ENCODE data around the gene PSMC6. TPM values are rescaled to one million over a fixed set of nuclear protein-coding genes. Genes with fewer than 3 reads are reported as not detected.

The PSMC6 gene
- polyA plus RNA-seq, 1 of the 3 experiments (the other 2 are of a cell fraction) = 37.9 TPM

DNA sequence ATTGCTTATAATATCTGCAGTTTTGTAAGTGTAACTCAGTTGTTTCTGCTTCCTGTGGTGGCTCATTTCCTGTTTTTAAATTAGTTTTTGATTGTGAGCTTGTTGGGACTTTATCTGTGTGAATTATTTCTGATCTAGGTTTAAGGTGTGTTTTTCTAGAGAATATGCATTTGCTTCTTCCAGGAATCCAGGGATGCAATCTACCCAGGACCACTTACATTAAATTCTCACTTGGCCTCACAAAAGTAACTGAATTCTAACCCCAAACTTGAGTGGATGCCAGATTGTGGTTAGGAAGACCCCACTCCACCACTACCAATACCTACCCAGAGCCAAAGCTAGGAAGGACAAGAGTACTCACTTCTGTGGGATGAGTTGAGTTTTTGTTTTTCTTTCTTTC is 34.9 kb downstream of the PSMC6 start:
- Histone ChIP-seq H2AFZ (ENCODE audit: low read depth) (no peak overlapping the region; the same call in 1 of the 2 replicates), H3F3A (replicated peaks; ENCODE audit: insufficient read depth) (peaks cover 5% of the 10 kb centered on the region), H3K4me3 (ENCODE audit: low read depth in 2 of 2, low read length in 1 of 2) (no peak overlapping the region), H3K4me1 (ENCODE audit: control insufficient read depth in 1 of 2, insufficient read depth in 2 of 2, low read depth in 1 of 2, low read length in 1 of 2) (0 out of 4 replicates have a peak, but pooled peaks cover 0 to 11% of the 10 kb centered on the region in 2 experiments), H3K9me3 (no peaks in the 10 kb centered on the region), H3K4me2 (peak overlapping the region; percentile 25; the same call in 1 of the 2 replicates), H4K20me1 (ENCODE audit: insufficient read depth) (no peaks in the 10 kb centered on the region), H3K27ac (ENCODE audit: low read depth in 2 of 2, low read length in 1 of 2) (peak overlapping the region in 1 of 2 experiments; percentile 40; a peak in 2 of 4 replicates), H3K9ac (no peak overlapping the region), H3K9me2 (no peaks in the 10 kb centered on the region), H3K79me2 (ENCODE audit: insufficient read depth) (peaks cover 65% of the 10 kb centered on the region), H3K27me3 (ENCODE audit: insufficient read depth) (no peaks in the 10 kb centered on the region), H3K36me3 (replicated peaks in 1 of 2; ENCODE audit: control insufficient read depth in 1 of 2, insufficient read depth in 2 of 2, low read length in 1 of 2) (peaks cover 7 to 9% of the 10 kb centered on the region in 2 experiments)
- DNase-seq = no peak
- ChIA-PET CTCF (interaction anchor here (0.6 kb wide), 1 partner anchor 11 kb away, joined by 3 read pairs; no protein-coding TSS in a partner anchor), POLR2A (no interaction called here)
- TF ChIP-seq RXRA (IDR thresholded peaks at IDR 0.05; ENCODE audit: borderline replicate concordance, low read depth) = no peak
- TF ChIP-seq MEF2A (IDR thresholded peaks at IDR 0.05; ENCODE audit: borderline replicate concordance, low read depth) = no peak
- TF ChIP-seq, protein P1, sequence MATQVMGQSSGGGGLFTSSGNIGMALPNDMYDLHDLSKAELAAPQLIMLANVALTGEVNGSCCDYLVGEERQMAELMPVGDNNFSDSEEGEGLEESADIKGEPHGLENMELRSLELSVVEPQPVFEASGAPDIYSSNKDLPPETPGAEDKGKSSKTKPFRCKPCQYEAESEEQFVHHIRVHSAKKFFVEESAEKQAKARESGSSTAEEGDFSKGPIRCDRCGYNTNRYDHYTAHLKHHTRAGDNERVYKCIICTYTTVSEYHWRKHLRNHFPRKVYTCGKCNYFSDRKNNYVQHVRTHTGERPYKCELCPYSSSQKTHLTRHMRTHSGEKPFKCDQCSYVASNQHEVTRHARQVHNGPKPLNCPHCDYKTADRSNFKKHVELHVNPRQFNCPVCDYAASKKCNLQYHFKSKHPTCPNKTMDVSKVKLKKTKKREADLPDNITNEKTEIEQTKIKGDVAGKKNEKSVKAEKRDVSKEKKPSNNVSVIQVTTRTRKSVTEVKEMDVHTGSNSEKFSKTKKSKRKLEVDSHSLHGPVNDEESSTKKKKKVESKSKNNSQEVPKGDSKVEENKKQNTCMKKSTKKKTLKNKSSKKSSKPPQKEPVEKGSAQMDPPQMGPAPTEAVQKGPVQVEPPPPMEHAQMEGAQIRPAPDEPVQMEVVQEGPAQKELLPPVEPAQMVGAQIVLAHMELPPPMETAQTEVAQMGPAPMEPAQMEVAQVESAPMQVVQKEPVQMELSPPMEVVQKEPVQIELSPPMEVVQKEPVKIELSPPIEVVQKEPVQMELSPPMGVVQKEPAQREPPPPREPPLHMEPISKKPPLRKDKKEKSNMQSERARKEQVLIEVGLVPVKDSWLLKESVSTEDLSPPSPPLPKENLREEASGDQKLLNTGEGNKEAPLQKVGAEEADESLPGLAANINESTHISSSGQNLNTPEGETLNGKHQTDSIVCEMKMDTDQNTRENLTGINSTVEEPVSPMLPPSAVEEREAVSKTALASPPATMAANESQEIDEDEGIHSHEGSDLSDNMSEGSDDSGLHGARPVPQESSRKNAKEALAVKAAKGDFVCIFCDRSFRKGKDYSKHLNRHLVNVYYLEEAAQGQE (IDR thresholded peaks at IDR 0.05; ENCODE audit: low read depth, low read length) = no peak
- TF ChIP-seq FOSL2 (IDR thresholded peaks at IDR 0.05; ENCODE audit: borderline replicate concordance, low read depth) = no peak
- no peak for TF ChIP-seq RFX5 (IDR thresholded peaks at IDR 0.05; ENCODE audit: low read length)
- TF ChIP-seq, protein P2, sequence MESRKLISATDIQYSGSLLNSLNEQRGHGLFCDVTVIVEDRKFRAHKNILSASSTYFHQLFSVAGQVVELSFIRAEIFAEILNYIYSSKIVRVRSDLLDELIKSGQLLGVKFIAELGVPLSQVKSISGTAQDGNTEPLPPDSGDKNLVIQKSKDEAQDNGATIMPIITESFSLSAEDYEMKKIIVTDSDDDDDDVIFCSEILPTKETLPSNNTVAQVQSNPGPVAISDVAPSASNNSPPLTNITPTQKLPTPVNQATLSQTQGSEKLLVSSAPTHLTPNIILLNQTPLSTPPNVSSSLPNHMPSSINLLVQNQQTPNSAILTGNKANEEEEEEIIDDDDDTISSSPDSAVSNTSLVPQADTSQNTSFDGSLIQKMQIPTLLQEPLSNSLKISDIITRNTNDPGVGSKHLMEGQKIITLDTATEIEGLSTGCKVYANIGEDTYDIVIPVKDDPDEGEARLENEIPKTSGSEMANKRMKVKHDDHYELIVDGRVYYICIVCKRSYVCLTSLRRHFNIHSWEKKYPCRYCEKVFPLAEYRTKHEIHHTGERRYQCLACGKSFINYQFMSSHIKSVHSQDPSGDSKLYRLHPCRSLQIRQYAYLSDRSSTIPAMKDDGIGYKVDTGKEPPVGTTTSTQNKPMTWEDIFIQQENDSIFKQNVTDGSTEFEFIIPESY (IDR thresholded peaks at IDR 0.05; ENCODE audit: borderline replicate concordance, low read depth) = no peak

- Histone ChIP-seq H3K4me3 (ENCODE audit: low read depth in 2 of 2, low read length in 1 of 2) (no peak overlapping the region), H3K27me3 (ENCODE audit: insufficient read depth) (no peaks in the 10 kb centered on the region), H3K9ac (no peak overlapping the region), H3K9me2 (no peaks in the 10 kb centered on the region), H3K9me3 (no peaks in the 10 kb centered on the region), H3K4me1 (ENCODE audit: control insufficient read depth in 1 of 2, insufficient read depth in 2 of 2, low read depth in 1 of 2, low read length in 1 of 2) (no peaks in the 10 kb centered on the region), H3F3A (replicated peaks; ENCODE audit: insufficient read depth) (peaks cover 11% of the 10 kb centered on the region), H3K36me3 (replicated peaks in 1 of 2; ENCODE audit: control insufficient read depth in 1 of 2, insufficient read depth in 2 of 2, low read length in 1 of 2) (peaks cover 34 to 54% of the 10 kb centered on the region in 2 experiments), H2AFZ (ENCODE audit: low read depth) (no peak overlapping the region), H3K4me2 (no peak overlapping the region), H3K79me2 (ENCODE audit: insufficient read depth) (peaks cover 13% of the 10 kb centered on the region; the same call in 1 of the 2 replicates), H3K27ac (ENCODE audit: low read depth in 2 of 2, low read length in 1 of 2) (no peak overlapping the region), H4K20me1 (ENCODE audit: insufficient read depth) (no peaks in the 10 kb centered on the region)
- POLR2A ChIA-PET = no interaction called here
- CTCF ChIA-PET = no interaction called here
- DNase-seq = no peak
- 97% methylated on average over 8 of the region's 8 CpGs for WGBS (ENCODE audit: low lambda C conversion rate)
- TF ChIP-seq SIN3A (IDR thresholded peaks at IDR 0.05; ENCODE audit: borderline replicate concordance, low read depth, low read length) (no peak), TAF1 (IDR thresholded peaks at IDR 0.05; ENCODE audit: borderline replicate concordance, low read depth, low read length) (no peak), RAD21 (IDR thresholded peaks at IDR 0.05; ENCODE audit: low read length) (no peak), TEAD4 (IDR thresholded peaks at IDR 0.05; ENCODE audit: borderline replicate concordance, insufficient read depth) (no peak), GATA2 (CRISPR knock-in tag; IDR thresholded peaks at IDR 0.05) (no peak), GABPA (IDR thresholded peaks at IDR 0.05; ENCODE audit: low read depth) (no peak), FOXJ3 (CRISPR knock-in tag; IDR thresholded peaks at IDR 0.05) (no peak), CHD2 (IDR thresholded peaks at IDR 0.05; ENCODE audit: low read length, partially characterized antibody) (no peak), EZH2phosphoT487 (IDR thresholded peaks at IDR 0.05; ENCODE audit: borderline replicate concordance, low read depth) (no peak)
- TF ChIP-seq, protein P2 (IDR thresholded peaks at IDR 0.05; ENCODE audit: borderline replicate concordance, low read depth) = no peak
- TF ChIP-seq, protein P3, sequence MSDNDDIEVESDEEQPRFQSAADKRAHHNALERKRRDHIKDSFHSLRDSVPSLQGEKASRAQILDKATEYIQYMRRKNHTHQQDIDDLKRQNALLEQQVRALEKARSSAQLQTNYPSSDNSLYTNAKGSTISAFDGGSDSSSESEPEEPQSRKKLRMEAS (IDR thresholded peaks at IDR 0.05; ENCODE audit: low read depth) = no peak
- TF ChIP-seq, protein P4, sequence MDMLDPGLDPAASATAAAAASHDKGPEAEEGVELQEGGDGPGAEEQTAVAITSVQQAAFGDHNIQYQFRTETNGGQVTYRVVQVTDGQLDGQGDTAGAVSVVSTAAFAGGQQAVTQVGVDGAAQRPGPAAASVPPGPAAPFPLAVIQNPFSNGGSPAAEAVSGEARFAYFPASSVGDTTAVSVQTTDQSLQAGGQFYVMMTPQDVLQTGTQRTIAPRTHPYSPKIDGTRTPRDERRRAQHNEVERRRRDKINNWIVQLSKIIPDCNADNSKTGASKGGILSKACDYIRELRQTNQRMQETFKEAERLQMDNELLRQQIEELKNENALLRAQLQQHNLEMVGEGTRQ (IDR thresholded peaks at IDR 0.05; ENCODE audit: borderline replicate concordance, low read depth, low read length) = no peak
These were observed 41.8 kb downstream of the PSMC6 start for GRCh38 chr14:52748647-52749292.
